ENCODE data around the gene SOX6. TPM values are rescaled to one million over a fixed set of nuclear protein-coding genes. Genes with fewer than 3 reads are reported as not detected.

Gene SOX6
- total RNA-seq, 4 donors from 2014 or later = 3.1 to 12.6 (median 7.6) TPM

- no peak for TF ChIP-seq CTCF (IDR thresholded peaks at IDR 0.05; ENCODE audit: low read depth)
Observed at GRCh38 chr11:15932417-15932816, 423.9 kb downstream of the SOX6 start.

DNA sequence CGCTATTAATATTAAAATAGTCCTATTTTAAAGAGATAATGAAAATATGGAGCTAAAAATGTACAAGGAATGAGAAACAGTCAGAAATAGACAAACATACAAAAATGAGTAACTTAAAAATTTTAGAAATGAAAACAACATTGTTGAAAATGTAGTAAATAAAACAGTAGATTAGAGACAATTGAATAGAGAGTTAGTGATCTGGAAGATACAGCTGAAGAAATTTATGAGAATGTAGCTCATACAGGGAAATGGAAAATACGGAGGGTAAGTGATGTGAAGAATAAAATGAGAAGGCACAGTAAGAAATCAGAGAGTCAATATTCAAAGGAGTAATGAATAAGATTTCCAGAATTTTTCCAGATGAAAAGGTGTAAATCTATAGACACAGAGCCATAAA lies 424.8 kb downstream of the SOX6 start:
- TF ChIP-seq CTCF (IDR thresholded peaks at IDR 0.05; ENCODE audit: low read depth) = no peak

GRCh38 chr11:15930442-15931025 lies 425.8 kb downstream of the SOX6 start:
- no peak for TF ChIP-seq CTCF (IDR thresholded peaks at IDR 0.05; ENCODE audit: low read depth)

- TF ChIP-seq CTCF (IDR thresholded peaks at IDR 0.05; ENCODE audit: low read depth) = no peak
Observed at GRCh38 chr11:15929371-15929901, 426.9 kb downstream of the SOX6 start.

DNA sequence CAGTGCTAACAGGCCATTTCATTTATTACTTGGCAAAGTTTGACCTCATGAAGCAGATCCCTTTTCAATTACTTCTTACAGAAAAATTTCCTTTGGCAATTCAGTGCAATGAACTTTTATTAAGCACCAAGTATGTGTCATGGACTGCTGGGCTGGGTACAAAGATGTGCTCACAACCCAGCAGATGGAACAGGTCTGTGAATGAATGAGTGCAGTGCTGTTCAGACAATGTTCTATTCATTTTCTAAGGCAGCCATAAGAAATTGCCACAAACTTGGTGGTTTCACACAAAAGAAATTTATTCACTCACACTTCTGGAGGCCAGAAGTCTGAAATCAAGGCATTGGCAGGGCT lies 428.5 kb downstream of the SOX6 start:
- TF ChIP-seq CTCF (IDR thresholded peaks at IDR 0.05; ENCODE audit: low read depth) = no peak

DNA sequence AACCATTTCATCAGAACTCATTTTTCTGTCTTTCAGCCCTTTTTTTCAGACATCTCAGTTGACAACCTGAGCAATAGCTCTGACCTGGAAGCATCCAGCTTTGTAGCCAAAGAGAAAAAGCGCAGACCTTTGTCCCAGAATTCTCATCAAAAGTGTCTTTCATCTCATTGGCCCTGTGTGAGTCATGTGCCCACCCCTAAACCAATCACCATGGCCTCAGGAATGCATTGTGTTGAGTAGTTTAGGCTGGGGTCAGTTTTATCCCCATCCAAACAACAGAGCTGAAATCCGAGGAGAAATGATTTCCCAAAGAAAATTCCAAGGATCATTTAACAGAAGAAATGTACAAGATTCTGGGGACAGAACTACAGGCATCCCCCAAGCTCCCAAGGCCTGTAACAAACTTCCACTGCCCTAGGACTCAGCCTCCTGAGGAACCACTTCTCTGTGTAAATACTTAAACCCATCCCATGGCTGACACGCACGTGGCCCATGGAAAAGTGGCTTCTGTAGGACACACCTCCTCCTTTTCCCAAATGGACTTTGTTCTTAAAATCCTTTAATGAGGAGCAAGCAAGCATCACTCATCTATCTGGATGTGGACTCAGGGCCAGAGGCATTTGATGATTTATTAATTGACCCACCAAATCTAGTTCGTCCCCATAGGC lies 429.0 kb downstream of the SOX6 start:
- TF ChIP-seq CTCF (IDR thresholded peaks at IDR 0.05; ENCODE audit: low read depth) = no peak

DNA sequence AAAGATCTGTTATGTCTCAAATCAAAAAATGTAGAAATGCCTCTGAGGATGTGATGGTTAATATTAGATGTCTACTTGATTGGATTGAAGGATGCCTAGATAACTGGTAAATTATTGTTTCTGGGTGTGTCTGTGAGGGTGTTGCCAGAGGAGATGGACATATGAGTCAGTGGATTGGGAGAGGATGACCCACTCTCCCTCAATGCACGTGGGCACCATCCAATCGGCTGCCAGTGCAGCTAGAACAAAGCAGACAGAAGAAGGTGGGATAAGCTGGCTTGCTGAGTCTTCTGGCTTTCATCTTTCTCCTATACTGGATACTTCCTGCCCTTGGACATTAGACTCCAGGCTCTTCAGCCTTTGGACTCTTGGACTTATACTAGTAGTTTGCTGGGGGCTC lies 430.3 kb downstream of the SOX6 start:
- TF ChIP-seq CTCF (IDR thresholded peaks at IDR 0.05; ENCODE audit: low read depth) = no peak
